K562 (cell line): ENCODE results near the gene ZW10. TPM values are rescaled to one million over a fixed set of nuclear protein-coding genes. Genes with fewer than 3 reads are reported as not detected.

Source experiments
- ATAC-seq: fragments of 200-7000 bp; cut with Tn5 transposase; 3 replicates; pipeline ENCODE4 v1.9.1; 2020; ENCODE audit warnings: moderate library complexity
- Bru-seq: library from RNA; stranded (reverse); fragments of 400-500 nt; gene quantifications from one replicate; lab custom pipeline; 2021; lab: Mats Ljungman, UMichigan
- BruChase-seq, 2 experiments: library from RNA; stranded (reverse); fragments of 400-500 nt; gene quantifications; one replicate each; lab custom pipeline; 2021; lab: Mats Ljungman, UMichigan
- BruUV-seq: library from RNA; stranded (reverse); fragments of 400-500 nt; replicated peaks from 2 replicates; lab custom pipeline; 2021; lab: Mats Ljungman, UMichigan
- CTCF ChIA-PET: fragments of 300-600 bp; formaldehyde crosslinking; extraction: SDS; loops from one replicate; lab custom pipeline; 2021; ENCODE audit warnings: low intra/inter-chr PET ratio; lab: Yijun Ruan, JAX
- POLR2A ChIA-PET: fragments of 300-600, 350-650 bp; sonication (Branson Sonifier 250); formaldehyde crosslinking; extraction: SDS; loops from one replicate; lab custom pipeline; 2021; ENCODE audit warnings: antibody characterized with exemption, inconsistent platforms; lab: Yijun Ruan, JAX
- DNase-seq, 4 experiments: peaks; one replicate each; pipeline versions ENCODE4 v3.0.0 to v3.0.0-alpha.2; 2011 to 2018; ENCODE audit warnings: low spot score in 3 of 4, mixed read lengths in 3 of 4; ENCODE audit errors: extremely low read depth in 1 of 4
- FAIRE-seq: peaks from 2 replicates; lab custom pipeline; 2011; peaks lifted over from hg19 to GRCh38; lab: Jason Lieb, UNC
- H2AFZ ChIP-seq: 2 replicates; pipeline ENCODE4 v1.6.0; 2011; ENCODE audit warnings: low read depth, low read length, control low read depth, inconsistent platforms
- H3K27ac ChIP-seq: fragments of 200-600 bp; 3 replicates; pipeline ENCODE4 v1.8.0; 2011; ENCODE audit warnings: low read depth, mild to moderate bottlenecking, control low read depth, inconsistent platforms, low read length, moderate library complexity, mixed read lengths; ENCODE audit errors: extremely low read depth
- H3K27me3 ChIP-seq, 2 experiments: fragments of 300-600 bp in 1 of 2; 2 replicates in 1 of 2; 3 replicates in 1 of 2; pipeline versions ENCODE4 v1.6.0 to v1.8.0; 2011; ENCODE audit warnings: inconsistent platforms in 2 of 2, low read length in 2 of 2, mild to moderate bottlenecking in 1 of 2, mixed read lengths in 1 of 2, moderate library complexity in 1 of 2; ENCODE audit not compliant: control insufficient read depth in 2 of 2, insufficient read depth in 2 of 2
- H3K36me3 ChIP-seq: fragments of 300-600 bp; 3 replicates; pipeline ENCODE4 v1.8.0; 2011; ENCODE audit warnings: mild to moderate bottlenecking, low read length, inconsistent platforms; ENCODE audit not compliant: control insufficient read depth, insufficient read depth
- H3K4me1 ChIP-seq, 2 experiments: fragments of 200-600 bp in 1 of 2; replicated peaks in 1 of 2; 2 replicates in 1 of 2; 3 replicates in 1 of 2; pipeline versions ENCODE4 v1.5.1 to v1.8.0; 2011; ENCODE audit warnings: inconsistent platforms in 2 of 2, low read length in 2 of 2, mild to moderate bottlenecking in 1 of 2, mixed read lengths in 1 of 2, moderate library complexity in 1 of 2; ENCODE audit not compliant: control insufficient read depth in 2 of 2, insufficient read depth in 2 of 2
- H3K4me2 ChIP-seq: 2 replicates; pipeline ENCODE4 v1.6.1; 2011; ENCODE audit warnings: low read length, control low read depth, inconsistent platforms, mixed read lengths; ENCODE audit not compliant: insufficient read depth
- H3K4me3 ChIP-seq: fragments of 200-600 bp; sonication (generic), shearing (Covaris generic); 2 replicates; pipeline ENCODE4 v1.5.1; 2016; ENCODE audit warnings: control low read depth, inconsistent platforms
- H3K79me2 ChIP-seq: fragments of 200-600 bp; 3 replicates; pipeline ENCODE4 v1.8.0; 2011; ENCODE audit warnings: low read length, inconsistent platforms; ENCODE audit not compliant: control insufficient read depth, insufficient read depth
- H3K9ac ChIP-seq, 2 experiments: 2 replicates each; pipeline versions ENCODE4 v1.6.0 to v1.6.1; 2011; ENCODE audit warnings: low read depth in 2 of 2, low read length in 2 of 2, control low read depth in 1 of 2, inconsistent platforms in 1 of 2, mild to moderate bottlenecking in 1 of 2, mixed read lengths in 1 of 2; ENCODE audit not compliant: insufficient read depth in 1 of 2
- H3K9me1 ChIP-seq: one replicate; pipeline ENCODE4 v1.6.0; 2011; ENCODE audit warnings: inconsistent platforms, mild to moderate bottlenecking, low read length, moderate library complexity; ENCODE audit not compliant: control insufficient read depth, insufficient read depth
- H3K9me3 ChIP-seq: replicated peaks from 2 replicates; pipeline ENCODE4 v1.5.1; 2011; ENCODE audit warnings: low read depth, low read length, inconsistent platforms; ENCODE audit not compliant: control insufficient read depth, insufficient read depth
- H4K20me1 ChIP-seq: replicated peaks from 2 replicates; pipeline ENCODE4 v1.6.1; 2011; ENCODE audit warnings: low read length, inconsistent platforms, mixed read lengths; ENCODE audit not compliant: control insufficient read depth, insufficient read depth
- CREB1 ChIP-seq, 2 experiments: sonication (generic) in 1 of 2; formaldehyde crosslinking in 1 of 2; IDR thresholded peaks; 2 replicates each; pipeline versions ENCODE4 v1.6.1 to v1.8.0; 2012 to 2022; ENCODE audit warnings: inconsistent platforms in 1 of 2, mild to moderate bottlenecking in 1 of 2, missing genetic modification reagents in 1 of 2, moderate library complexity in 1 of 2
- CTCFL ChIP-seq: IDR thresholded peaks from 2 replicates; pipeline ENCODE4 v1.6.1; 2011; ENCODE audit warnings: borderline replicate concordance, low read depth, mild to moderate bottlenecking, moderate library complexity, low read length; ENCODE audit not compliant: insufficient read depth, poor library complexity, severe bottlenecking
- FOXA1 ChIP-seq: fragments of 450-650 bp; IDR thresholded peaks from 2 replicates; pipeline ENCODE4 v1.6.1; 2016; ENCODE audit warnings: mild to moderate bottlenecking, borderline replicate concordance
- GABPA ChIP-seq: fragments of 200-800 bp; sonication (Bioruptor generic); conservative IDR thresholded peaks from 2 replicates; pipeline ENCODE4 v1.6.1; 2016; ENCODE audit warnings: low read depth, missing genetic modification characterization, missing compliant biosample characterization
- GATAD2B ChIP-seq: fragments of 450-650 bp; IDR thresholded peaks from 2 replicates; pipeline ENCODE4 v1.6.1; 2017; ENCODE audit warnings: mild to moderate bottlenecking, borderline replicate concordance
- HCFC1 ChIP-seq: IDR thresholded peaks from 2 replicates; pipeline ENCODE4 v1.6.1; 2012; ENCODE audit warnings: low read depth, low read length, improper control_type of control experiment
- HDGF ChIP-seq: fragments of 450-650 bp; IDR thresholded peaks from 2 replicates; pipeline ENCODE4 v1.6.1; 2016
- ILF3 ChIP-seq: fragments of 450-650 bp; IDR thresholded peaks from 2 replicates; pipeline ENCODE4 v1.6.1; 2018; ENCODE audit warnings: antibody characterized with exemption, mild to moderate bottlenecking, moderate library complexity, borderline replicate concordance
- POU5F1 ChIP-seq: fragments of 150-350 bp; IDR thresholded peaks from 2 replicates; pipeline ENCODE4 v1.6.1; 2014; ENCODE audit warnings: borderline replicate concordance, low read length, low read depth, mild to moderate bottlenecking; ENCODE audit not compliant: partially characterized antibody
- WGBS: fragments of 100-300 bp; shearing (Covaris generic); methylation state at CpG from one replicate; pipeline ENCODE4 v1.1.6; 2016; ENCODE audit warnings: low coverage, mixed read lengths; ENCODE audit not compliant: insufficient coverage; ENCODE audit errors: missing lambda C conversion rate; 5-methylcytosine and 5-hydroxymethylcytosine counted together
- in situ Hi-C: fragments of 300-500 bp; cut with MboI; formaldehyde crosslinking; loops from 4 replicates; pipeline ENCODE4 v1.15.0; 2018; ENCODE audit warnings: inconsistent platforms, mixed read lengths
- intact Hi-C: fragments of 100-400 bp; cut with micrococcal nuclease; formaldehyde crosslinking; loops from 2 replicates; pipeline ENCODE4 v1.14.2; 2022
- long read RNA-seq, 3 experiments: library from polyadenylated mRNA in 2 of 3; library from RNA in 1 of 3; unstranded in 2 of 3; stranded (forward) in 1 of 3; transcript quantifications; one replicate each; pipeline ENCODE4 v2.0.0, GENCODE V29; 2019 to 2022
- polyA minus RNA-seq, 3 experiments: library from RNA; depleted of rRNA, polyadenylated mRNA; stranded (reverse); fragments of >200 nt; gene quantifications; 2 replicates each; pipeline ENCODE4 v1.2.3, GENCODE V29; 2011
- polyA plus RNA-seq, 8 experiments: library from polyadenylated mRNA; depleted of rRNA in 4 of 8; stranded (reverse) in 5 of 8; unstranded in 3 of 8; fragments of >200 nt; fragmentation: Nextera tagmentation in 2 of 8; fragmentation: Illumina TruSeq in 1 of 8; extraction: Ambion mirVana in 2 of 8; extraction: Trizol in 1 of 8; gene quantifications; 2 replicates each; pipeline versions ENCODE4 v1.2.1 to v1.2.3, GENCODE V29; 2011 to 2014; ENCODE audit warnings: inconsistent platforms in 1 of 8, missing spikeins in 1 of 8
- total RNA-seq, 7 experiments: library from RNA; depleted of rRNA in 6 of 7; stranded (reverse); fragments of >200 nt in 6 of 7; fragmentation: Illumina TruSeq in 2 of 7; extraction: Trizol in 2 of 7; gene quantifications; 2 replicates each; pipeline versions ENCODE4 v1.2.1 to v1.2.3, GENCODE V29; 2011 to 2021; ENCODE audit warnings: low replicate concordance in 1 of 7
- TF ChIP-seq, protein P1 (sequence below): fragments of 250-450 bp; sonication (Bioruptor Pico); IDR thresholded peaks from 2 replicates; pipeline ENCODE4 v1.4.0; 2020; ENCODE audit warnings: mild to moderate bottlenecking

The ZW10 gene
- total RNA-seq (2011; cell fraction: chromatin; rRNA removed; ENCODE audit: low replicate concordance): 10.8 and 19.2 TPM in 2 replicates
- 5.3 and 6.2 TPM in 2 replicates for total RNA-seq (2011; cell fraction: nucleolus; rRNA removed)
- 7.5 and 7.8 TPM in 2 replicates for total RNA-seq (2011; cell fraction: nucleoplasm; rRNA removed)
- 23.7 and 24.9 TPM in 2 replicates for total RNA-seq (2014; rRNA removed)
- 34.3 and 39.3 TPM in 2 replicates for total RNA-seq (2014; rRNA removed; fragmentation: Illumina TruSeq; extraction: Trizol)
- 34.6 and 37.7 TPM in 2 replicates for total RNA-seq (2015; rRNA removed; fragmentation: Illumina TruSeq; extraction: Trizol)
- total RNA-seq (2021): 21.1 and 25.0 TPM in 2 replicates
- 19.0 and 26.9 TPM in 2 replicates for polyA plus RNA-seq (2011; rRNA removed)
- 9.1 and 12.7 TPM in 2 replicates for polyA plus RNA-seq (2011; cell fraction: cytosol; rRNA removed)
- 8.2 and 13.0 TPM in 2 replicates for polyA plus RNA-seq (2011; cell fraction: nucleus; rRNA removed)
- polyA plus RNA-seq (2012): 15.0 and 17.9 TPM in 2 replicates
- polyA plus RNA-seq (2014; fragmentation: Illumina TruSeq; extraction: Trizol): 27.7 and 30.8 TPM in 2 replicates
- polyA plus RNA-seq (2014; fragmentation: Nextera tagmentation; extraction: Ambion mirVana): 10 to 100 TPM in 1 of 2 experiments, 1 to 10 TPM in 1; 9.4 to 17.3 TPM
- 19.6 and 21.8 TPM in 2 replicates for polyA plus RNA-seq (2014; rRNA removed)
- 36.2 and 36.4 TPM in 2 replicates for polyA minus RNA-seq (2011; rRNA and poly(A)+ RNA removed)
- polyA minus RNA-seq (2011; cell fraction: cytosol; rRNA and poly(A)+ RNA removed): 10.9 and 16.4 TPM in 2 replicates
- 13.7 and 22.2 TPM in 2 replicates for polyA minus RNA-seq (2011; cell fraction: nucleus; rRNA and poly(A)+ RNA removed)
- Bru-seq, nascent RNA: percentile 75 among the genes with signal in this experiment
- BruChase-seq, experiment 1, labeled RNA remaining after a 2-hour chase: percentile 80 among the genes with signal in this experiment
- BruChase-seq, experiment 2, labeled RNA remaining after a 6-hour chase: percentile 77 among the genes with signal in this experiment
- long read RNA-seq, experiment 1, transcript ZW10-201 (16 exons, 2,992 nt): major isoform, 71 of 106 reads
- long read RNA-seq, experiment 1, partial matches to known transcripts: 13 of 106 reads
- long read RNA-seq, experiment 1, other reads (novel, unspliced or antisense): 22 of 106 reads
- long read RNA-seq, experiment 2, transcript ZW10-201 (16 exons, 2,992 nt): major isoform, 15 of 30 reads
- long read RNA-seq, experiment 2, partial matches to known transcripts: 7 of 30 reads
- long read RNA-seq, experiment 2, other reads (novel, unspliced or antisense): 8 of 30 reads
- long read RNA-seq, experiment 3, transcript ZW10-201 (16 exons, 2,992 nt): major isoform, 28 of 32 reads
- long read RNA-seq, experiment 3, partial matches to known transcripts: 2 of 32 reads
- long read RNA-seq, experiment 3, other reads (novel, unspliced or antisense): 2 of 32 reads

- in situ Hi-C loops (no loop called here), intact Hi-C loops (no loop called here)
- Histone ChIP-seq H4K20me1 (no peaks in the 10 kb centered on the region), H3K9me3 (no peaks in the 10 kb centered on the region), H3K36me3 (peaks cover 12% of the 10 kb centered on the region), H3K79me2 (peaks cover 25% of the 10 kb centered on the region), H3K4me3 (peak within 1 kb of the TSS; percentile 83), H3K27ac (peak within 1 kb of the TSS; percentile 71), H3K4me1 (peaks cover 4 to 6% of the 10 kb centered on the region in 2 experiments; a peak in 4 of 5 replicates), H3K9ac (peak within 1 kb of the TSS; percentile 83 to 98), H3K27me3 (peaks cover 6 to 7% of the 10 kb centered on the region in 2 experiments), H3K9me1 (no peaks in the 10 kb centered on the region), H3K4me2 (peak within 1 kb of the TSS; percentile 92), H2AFZ (peak within 1 kb of the TSS; percentile 93)
- BruUV-seq: TSS peak; percentile 33
- CTCF ChIA-PET: no interaction called here
- WGBS: under 1% methylated on average over 46 of the region's 46 CpGs
- FAIRE-seq: peak; percentile 96
- POLR2A ChIA-PET: interaction anchor here (0.6 to 1.1 kb wide), 5 partner anchors 8 to 101 kb away, joined by 3 to 4 read pairs (median 3); no protein-coding TSS in a partner anchor
- DNase-seq: peak; percentile 90 to 97 (median 91)
- peak; percentile 100 for ATAC-seq
- peak; percentile 79; the same call in 1 of the 2 replicates for TF ChIP-seq ILF3
- TF ChIP-seq GABPA (tag): peak; percentile 59
- TF ChIP-seq, protein P1, sequence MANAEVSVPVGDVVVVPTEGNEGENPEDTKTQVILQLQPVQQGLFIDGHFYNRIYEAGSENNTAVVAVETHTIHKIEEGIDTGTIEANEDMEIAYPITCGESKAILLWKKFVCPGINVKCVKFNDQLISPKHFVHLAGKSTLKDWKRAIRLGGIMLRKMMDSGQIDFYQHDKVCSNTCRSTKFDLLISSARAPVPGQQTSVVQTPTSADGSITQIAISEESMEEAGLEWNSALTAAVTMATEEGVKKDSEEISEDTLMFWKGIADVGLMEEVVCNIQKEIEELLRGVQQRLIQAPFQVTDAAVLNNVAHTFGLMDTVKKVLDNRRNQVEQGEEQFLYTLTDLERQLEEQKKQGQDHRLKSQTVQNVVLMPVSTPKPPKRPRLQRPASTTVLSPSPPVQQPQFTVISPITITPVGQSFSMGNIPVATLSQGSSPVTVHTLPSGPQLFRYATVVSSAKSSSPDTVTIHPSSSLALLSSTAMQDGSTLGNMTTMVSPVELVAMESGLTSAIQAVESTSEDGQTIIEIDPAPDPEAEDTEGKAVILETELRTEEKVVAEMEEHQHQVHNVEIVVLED (CRISPR knock-in tag): peak; percentile 75
- TF ChIP-seq CTCFL: peak; percentile 68
- peak; percentile 97 for TF ChIP-seq HCFC1
- peak; percentile 56; the same call in 1 of the 2 replicates for TF ChIP-seq CREB1 (IDR thresholded peaks at IDR 0.05)
- peak; percentile 58 for TF ChIP-seq CREB1 (CRISPR knock-in tag; IDR thresholded peaks at IDR 0.05)
- TF ChIP-seq POU5F1: peak; percentile 93
- no peak for TF ChIP-seq FOXA1
- TF ChIP-seq HDGF: peak; percentile 60; the same call in 1 of the 2 replicates
- peak; percentile 42; the same call in 1 of the 2 replicates for TF ChIP-seq GATAD2B
Observed at GRCh38 chr11:113773416-113774173, at the start of gene ZW10. Gene ZW10 (minus strand): TSS chr11:113773692. CDS start chr11:113773666, 26 bp downstream.
